HG02981 (cell line): Measurements from ENCODE around the gene DHFR.
"Not testable (repeated sequence)": the region's sequence is repeated elsewhere in the genome, so short reads cannot be mapped to it uniquely, and the experiment has no call there.

ENCODE experiments used
- ATAC-seq: cut with Tn5 transposase; IDR thresholded peaks from one replicate; pipeline ENCODE4 v1.9.1; 2021; ENCODE audit warnings: mild to moderate bottlenecking, moderate library complexity; ENCODE audit not compliant: unreplicated experiment

The DHFR gene

GRCh38 chr5:80600943-80601693 lies 53.7 kb downstream of the DHFR start:
- no peak for ATAC-seq

GRCh38 chr5:80597500-80597899 lies 57.3 kb downstream of the DHFR start:
- no peak for ATAC-seq

DNA sequence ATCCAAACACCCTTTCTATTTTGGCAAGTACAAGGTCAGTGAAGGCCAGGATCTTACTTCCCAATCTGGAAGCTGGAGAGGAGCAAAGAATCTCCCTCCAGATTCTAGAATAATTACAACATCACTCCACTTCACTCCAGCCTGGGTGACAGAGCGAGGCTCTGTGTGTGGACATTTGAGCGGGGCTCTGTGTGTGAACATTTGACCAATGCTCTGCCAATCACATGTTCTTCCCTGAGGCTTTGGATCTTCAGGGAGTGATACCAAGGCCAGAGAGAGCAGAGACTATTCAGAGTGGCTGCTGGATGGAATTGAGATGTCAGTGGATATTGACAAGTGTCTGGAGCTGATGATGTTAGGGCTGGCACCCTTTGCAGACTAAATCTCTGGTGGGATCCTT lies 60.0 kb downstream of the DHFR start:
- no peak for ATAC-seq

DNA sequence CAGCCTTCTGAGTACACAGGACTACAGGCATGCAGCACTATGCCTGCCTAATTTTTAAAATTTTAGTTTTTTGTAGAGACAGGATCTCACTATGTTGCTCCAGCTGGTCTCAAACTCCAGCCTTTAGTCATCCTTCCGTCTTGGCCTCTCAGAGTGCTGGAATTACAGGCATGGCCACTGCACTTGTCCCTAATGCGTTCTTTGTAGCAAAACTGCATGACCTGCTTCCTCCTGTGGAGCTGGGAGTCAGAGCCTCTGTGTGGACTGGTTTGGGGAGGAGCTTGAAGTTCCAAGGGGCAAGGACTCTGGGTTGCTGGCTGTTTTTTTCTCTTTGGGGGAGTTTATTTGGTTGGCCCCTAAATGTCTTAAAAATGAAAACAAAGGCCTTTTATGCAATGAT lies 62.0 kb downstream of the DHFR start:
- ATAC-seq, result no peak

GRCh38 chr5:80592105-80592504 lies 62.7 kb downstream of the DHFR start:
- ATAC-seq, result no peak

- ATAC-seq, result no peak
These were observed 63.4 kb downstream of the DHFR start for GRCh38 chr5:80591352-80591751.

- no peak for ATAC-seq
These were observed 64.0 kb downstream of the DHFR start for GRCh38 chr5:80590766-80591165.

DNA sequence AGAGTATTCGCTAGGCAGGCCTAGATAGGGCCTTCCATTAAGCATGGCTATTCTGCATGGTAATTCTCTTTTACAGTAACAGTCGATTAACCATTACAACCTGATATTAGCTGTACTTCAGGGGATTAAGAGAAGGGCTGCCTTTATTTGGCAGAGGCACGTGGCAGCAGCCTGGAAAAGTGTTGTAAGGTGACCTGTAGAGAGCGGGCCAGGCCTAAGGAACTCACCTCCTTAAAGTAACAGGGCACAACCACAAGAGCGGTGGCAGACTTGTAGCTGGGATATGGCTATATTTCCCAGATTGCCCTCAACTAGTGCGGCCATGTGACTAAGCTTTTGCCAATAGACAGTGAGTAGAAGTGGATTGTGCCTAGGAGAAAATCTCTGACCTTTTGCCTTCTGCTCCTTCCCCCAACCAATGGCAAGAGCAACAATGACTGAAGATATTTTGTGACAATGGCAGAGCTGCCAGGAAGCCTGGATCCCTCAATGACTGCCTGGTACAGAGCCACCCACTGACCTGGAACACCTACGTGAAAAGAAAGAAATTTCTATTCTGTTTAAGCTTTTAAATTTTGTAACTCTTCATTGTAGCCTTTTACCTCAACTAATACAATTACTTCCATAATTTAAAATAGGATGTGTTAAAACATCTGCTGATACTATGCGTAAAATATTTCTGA lies 65.8 kb downstream of the DHFR start:
- no peak for ATAC-seq

DNA sequence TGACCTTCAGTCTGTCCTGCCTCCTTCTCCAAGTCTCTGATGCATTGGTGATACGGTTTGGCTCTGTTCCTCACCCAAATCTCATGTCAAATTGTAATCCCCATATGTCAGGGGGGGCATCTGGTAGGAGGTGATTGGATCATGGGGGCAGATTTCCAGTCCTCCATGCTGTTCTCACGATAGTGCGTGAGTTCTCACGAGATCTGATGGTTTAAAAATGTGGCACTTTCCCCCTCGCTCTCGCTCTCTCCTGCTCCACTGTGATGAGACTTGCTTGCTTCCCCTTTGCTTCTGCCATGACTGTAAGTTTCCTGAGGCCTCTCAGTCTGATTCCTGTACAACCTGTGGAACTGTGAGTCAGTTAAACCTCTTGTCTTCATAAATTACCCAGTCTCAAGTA lies 70.0 kb downstream of the DHFR start:
- no peak for ATAC-seq

GRCh38 chr5:80580291-80580690 lies 74.5 kb downstream of the DHFR start:
- not testable (repeated sequence) for ATAC-seq

- no peak for ATAC-seq
These were observed 75.7 kb downstream of the DHFR start for GRCh38 chr5:80579050-80579449.

GRCh38 chr5:80577707-80578106 lies 77.1 kb downstream of the DHFR start:
- no peak for ATAC-seq

DNA sequence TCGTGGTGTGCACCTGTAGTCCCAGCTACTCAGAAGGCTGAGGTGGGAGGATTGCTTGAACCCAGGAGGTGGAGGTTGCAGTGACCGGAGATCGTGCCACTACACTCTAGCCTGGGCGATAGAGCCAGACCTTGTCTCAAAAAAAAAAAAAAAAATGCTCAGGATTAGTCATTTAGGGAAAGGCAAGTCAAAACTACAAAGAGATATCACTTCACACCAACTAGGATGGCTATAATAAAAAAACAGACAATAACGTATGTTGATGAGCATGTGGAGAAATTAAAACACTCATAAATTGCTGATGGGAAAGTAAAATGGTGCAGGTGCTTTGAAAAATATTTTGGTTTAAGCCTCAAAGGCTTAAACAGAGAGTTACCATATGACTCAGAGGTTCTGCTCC lies 78.4 kb downstream of the DHFR start:
- no peak for ATAC-seq
